ENCODE data around the gene NUMA1. TPM values are rescaled to one million over a fixed set of nuclear protein-coding genes. Genes with fewer than 3 reads are reported as not detected.

The NUMA1 gene
- total RNA-seq, 1 experiment from 2014 or later, result 145 TPM

GRCh38 chr11:72005347-72006260 lies 74.7 kb downstream of the NUMA1 start:
- Histone ChIP-seq H3K27me3 (ENCODE audit: control insufficient read depth, insufficient read depth, low read length) (no peaks in the 10 kb centered on the region), H3K9me3 (ENCODE audit: control insufficient read depth, insufficient read depth, low read depth, low read length) (no peaks in the 10 kb centered on the region), H3K4me1 (ENCODE audit: control insufficient read depth, insufficient read depth, low read length) (0 out of 2 replicates have a peak, but pooled peaks cover 5% of the 10 kb centered on the region), H3K27ac (ENCODE audit: low read length) (no peak overlapping the region), H3K36me3 (ENCODE audit: control insufficient read depth, insufficient read depth, low read length) (peaks cover 15% of the 10 kb centered on the region), H3K4me3 (ENCODE audit: low read depth in 2 of 2, low read length in 2 of 2) (no peak overlapping the region)
- no TSS peak for BruUV-seq (replicated peaks)
- intact Hi-C loops (cut with micrococcal nuclease; ENCODE audit: unreplicated experiment), result no loop called here
- in situ Hi-C loops (cut with HindIII; ENCODE audit: low pct_unique_long_range_greater_than_20kb, low sequenced_read_pairs), result no loop called here
- no peak; the same call in 1 of the 2 replicates for TF ChIP-seq POLR2AphosphoS5 (IDR thresholded peaks at IDR 0.05; ENCODE audit: low read depth, low read length)
- no peak for TF ChIP-seq TCF7L2 (IDR thresholded peaks at IDR 0.05; ENCODE audit: low read depth, low read length)
- no peak for TF ChIP-seq CTCF (IDR thresholded peaks at IDR 0.05)
- TF ChIP-seq SIN3A (IDR thresholded peaks at IDR 0.05; ENCODE audit: borderline replicate concordance, insufficient read depth, low read depth, low read length), result no peak
- no peak for TF ChIP-seq REST (IDR thresholded peaks at IDR 0.05; ENCODE audit: insufficient read depth in 1 of 2, low read depth in 2 of 2, low read length in 1 of 2)
- ATAC-seq (0 out of 2 replicates have a peak, but pooled peaks have one; percentile 1), DNase-seq (ENCODE audit: low read depth, low spot score) (no peak)
- CTCF ChIA-PET, result interaction anchor here (0.5 kb wide), 1 partner anchor 135 kb away, joined by 7 read pairs; no protein-coding TSS in a partner anchor
- POLR2A ChIA-PET, result interaction anchor here (0.6 kb wide), 1 partner anchor 94 kb away, joined by 6 read pairs; no protein-coding TSS in a partner anchor

GRCh38 chr11:72004515-72005346 lies 75.6 kb downstream of the NUMA1 start:
- BruUV-seq (replicated peaks), result no TSS peak
- CTCF ChIA-PET, result interaction anchor here (0.5 kb wide), 1 partner anchor 136 kb away, joined by 7 read pairs; no protein-coding TSS in a partner anchor

More at GRCh38 chr11:72004515-72005346, 75.6 kb downstream of the NUMA1 start:
- POLR2A ChIA-PET, result no interaction called here
- Histone ChIP-seq H3K27me3 (ENCODE audit: control insufficient read depth, insufficient read depth, low read length) (no peaks in the 10 kb centered on the region), H3K4me3 (ENCODE audit: low read depth in 2 of 2, low read length in 2 of 2) (no peak overlapping the region), H3K9me3 (ENCODE audit: control insufficient read depth, insufficient read depth, low read depth, low read length) (no peaks in the 10 kb centered on the region), H3K4me1 (ENCODE audit: control insufficient read depth, insufficient read depth, low read length) (0 out of 2 replicates have a peak, but pooled peaks cover 5% of the 10 kb centered on the region), H3K36me3 (ENCODE audit: control insufficient read depth, insufficient read depth, low read length) (peaks cover 15% of the 10 kb centered on the region), H3K27ac (ENCODE audit: low read length) (no peak overlapping the region)
- in situ Hi-C loops (cut with HindIII; ENCODE audit: low pct_unique_long_range_greater_than_20kb, low sequenced_read_pairs) (no loop called here), intact Hi-C loops (cut with micrococcal nuclease; ENCODE audit: unreplicated experiment) (no loop called here)
- TF ChIP-seq REST (IDR thresholded peaks at IDR 0.05; ENCODE audit: insufficient read depth in 1 of 2, low read depth in 2 of 2, low read length in 1 of 2) (no peak), CTCF (IDR thresholded peaks at IDR 0.05) (no peak)
- DNase-seq (ENCODE audit: low read depth, low spot score), result no peak
- ATAC-seq, result peak; percentile 9; the same call in 1 of the 2 replicates
